PC-9 (cell line): ENCODE data around the gene ZNF362. TPM values are rescaled to one million over a fixed set of nuclear protein-coding genes. Genes with fewer than 3 reads are reported as not detected.
"Not testable (repeated sequence)": the region's sequence is repeated elsewhere in the genome, so short reads cannot be mapped to it uniquely, and the experiment has no call there.

Source experiments
- BruUV-seq: library from RNA; stranded (reverse); fragments of 400-500 nt; replicated peaks from 2 replicates; lab custom pipeline; 2021; lab: Mats Ljungman, UMichigan
- CTCF ChIA-PET: fragments of 300-600 bp; sonication (Branson Sonifier 250); formaldehyde crosslinking; loops from one replicate; lab custom pipeline; 2022; ENCODE audit warnings: antibody characterized with exemption; lab: Charles Lee
- POLR2A ChIA-PET: fragments of 300-600 bp; sonication (Branson Sonifier 250); formaldehyde crosslinking; loops from one replicate; lab custom pipeline; 2022; ENCODE audit warnings: antibody characterized with exemption; ENCODE audit not compliant: unreplicated experiment; lab: Charles Lee
- DNase-seq, 2 experiments: peaks; one replicate each; pipeline versions ENCODE4 v3.0.0 to v3.0.0-alpha.2; 2015 to 2022; ENCODE audit warnings: mixed read lengths in 1 of 2
- H2AFZ ChIP-seq: fragments of 200-600 bp; sonication (generic); 2 replicates; pipeline ENCODE4 v1.8.1; 2017; ENCODE audit warnings: antibody characterized with exemption
- H3F3A ChIP-seq: fragments of 200-600 bp; sonication (generic); 2 replicates; pipeline ENCODE4 v1.8.1; 2017; ENCODE audit warnings: antibody characterized with exemption, mild to moderate bottlenecking, low read depth; ENCODE audit not compliant: insufficient read depth
- H3K27ac ChIP-seq: fragments of 200-600 bp; sonication (generic); 2 replicates; pipeline ENCODE4 v1.6.1; 2016; ENCODE audit warnings: mixed run types
- H3K27me3 ChIP-seq: fragments of 200-600 bp; sonication (generic); 2 replicates; pipeline ENCODE4 v1.6.1; 2016; ENCODE audit warnings: low read depth, mixed run types; ENCODE audit not compliant: insufficient read depth
- H3K36me3 ChIP-seq: fragments of 200-600 bp; sonication (generic); 2 replicates; pipeline ENCODE4 v1.6.1; 2016; ENCODE audit warnings: low read depth, mixed run types
- H3K4me1 ChIP-seq: fragments of 200-600 bp; sonication (generic); replicated peaks from 2 replicates; pipeline ENCODE4 v1.6.1; 2016; ENCODE audit warnings: mixed run types; ENCODE audit not compliant: insufficient read depth
- H3K4me2 ChIP-seq: fragments of 200-600 bp; sonication (generic); 2 replicates; pipeline ENCODE4 v1.6.1; 2017; ENCODE audit warnings: mixed run types
- H3K4me3 ChIP-seq: fragments of 200-600 bp; sonication (generic); 2 replicates; pipeline ENCODE4 v1.6.1; 2016; ENCODE audit warnings: mixed run types
- H3K79me2 ChIP-seq: fragments of 200-600 bp; sonication (generic); 2 replicates; pipeline ENCODE4 v1.6.1; 2017; ENCODE audit warnings: low read depth, mixed run types
- H3K9me2 ChIP-seq: fragments of 200-600 bp; sonication (generic); 2 replicates; pipeline ENCODE4 v1.8.1; 2017; ENCODE audit warnings: mild to moderate bottlenecking; ENCODE audit not compliant: insufficient read depth
- H3K9me3 ChIP-seq: fragments of 200-600 bp; sonication (generic); 2 replicates; pipeline ENCODE4 v1.8.1; 2016; ENCODE audit warnings: low read depth; ENCODE audit not compliant: insufficient read depth
- H4K20me1 ChIP-seq: fragments of 200-600 bp; sonication (generic); 2 replicates; pipeline ENCODE4 v1.8.1; 2017; ENCODE audit not compliant: insufficient read depth
- EZH2 ChIP-seq: fragments of 200-600 bp; sonication (generic); IDR thresholded peaks from 2 replicates; pipeline ENCODE4 v1.8.0; 2017; ENCODE audit warnings: antibody characterized with exemption, low read depth
- intact Hi-C: fragments of 100-400 bp; cut with micrococcal nuclease; formaldehyde crosslinking; loops from one replicate; pipeline ENCODE4 v1.10.0; 2022; ENCODE audit not compliant: unreplicated experiment
- total RNA-seq: library from RNA; stranded (reverse); gene quantifications from 2 replicates; pipeline ENCODE4 v1.2.3, GENCODE V29; 2021
- TF ChIP-seq, protein P1 (sequence below): fragments of 200-600 bp; sonication (generic); conservative IDR thresholded peaks from 2 replicates; pipeline ENCODE4 v1.6.1; 2017; ENCODE audit warnings: mixed run types, antibody characterized with exemption, mild to moderate bottlenecking, moderate library complexity

Gene ZNF362
- total RNA-seq, 1 experiment from 2014 or later = 33.1 TPM

- DNase-seq = no peak
- Histone ChIP-seq H3K9me3 (no peaks in the 10 kb centered on the region), H3K4me3 (no peak overlapping the region), H3K9me2 (no peaks in the 10 kb centered on the region), H3K79me2 (no peaks in the 10 kb centered on the region), H3K27ac (no peak overlapping the region), H3K4me2 (no peak overlapping the region), H3K4me1 (peaks cover 47% of the 10 kb centered on the region), H4K20me1 (no peaks in the 10 kb centered on the region), H3K36me3 (no peaks in the 10 kb centered on the region), H3K27me3 (no peaks in the 10 kb centered on the region), H3F3A (peaks cover 14% of the 10 kb centered on the region), H2AFZ (no peak overlapping the region)
- ChIA-PET CTCF (no interaction called here), POLR2A (no interaction called here)
- TF ChIP-seq EZH2 = no peak
- TF ChIP-seq, protein P1, sequence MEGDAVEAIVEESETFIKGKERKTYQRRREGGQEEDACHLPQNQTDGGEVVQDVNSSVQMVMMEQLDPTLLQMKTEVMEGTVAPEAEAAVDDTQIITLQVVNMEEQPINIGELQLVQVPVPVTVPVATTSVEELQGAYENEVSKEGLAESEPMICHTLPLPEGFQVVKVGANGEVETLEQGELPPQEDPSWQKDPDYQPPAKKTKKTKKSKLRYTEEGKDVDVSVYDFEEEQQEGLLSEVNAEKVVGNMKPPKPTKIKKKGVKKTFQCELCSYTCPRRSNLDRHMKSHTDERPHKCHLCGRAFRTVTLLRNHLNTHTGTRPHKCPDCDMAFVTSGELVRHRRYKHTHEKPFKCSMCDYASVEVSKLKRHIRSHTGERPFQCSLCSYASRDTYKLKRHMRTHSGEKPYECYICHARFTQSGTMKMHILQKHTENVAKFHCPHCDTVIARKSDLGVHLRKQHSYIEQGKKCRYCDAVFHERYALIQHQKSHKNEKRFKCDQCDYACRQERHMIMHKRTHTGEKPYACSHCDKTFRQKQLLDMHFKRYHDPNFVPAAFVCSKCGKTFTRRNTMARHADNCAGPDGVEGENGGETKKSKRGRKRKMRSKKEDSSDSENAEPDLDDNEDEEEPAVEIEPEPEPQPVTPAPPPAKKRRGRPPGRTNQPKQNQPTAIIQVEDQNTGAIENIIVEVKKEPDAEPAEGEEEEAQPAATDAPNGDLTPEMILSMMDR = no peak
- BruUV-seq = no TSS peak
- intact Hi-C loops = no loop called here
Measured at GRCh38 chr1:33236498-33236897, 19.8 kb upstream of the ZNF362 start.

GRCh38 chr1:33237579-33237978, 18.7 kb upstream of the ZNF362 start:
- no peak for DNase-seq
- H3K27ac ChIP-seq = no peak overlapping the region
- no peaks in the 10 kb centered on the region for H3K79me2 ChIP-seq
- H2AFZ ChIP-seq = no peak overlapping the region
- H3K4me1 ChIP-seq = peaks cover 43% of the 10 kb centered on the region
- H3K36me3 ChIP-seq = no peaks in the 10 kb centered on the region
- H4K20me1 ChIP-seq = no peaks in the 10 kb centered on the region
- CTCF ChIA-PET = no interaction called here
- H3F3A ChIP-seq = peaks cover 14% of the 10 kb centered on the region
- intact Hi-C loops = no loop called here
- H3K27me3 ChIP-seq = no peaks in the 10 kb centered on the region
- no peaks in the 10 kb centered on the region for H3K9me3 ChIP-seq
- TF ChIP-seq, protein P1 = no peak
- TF ChIP-seq EZH2 = no peak
- POLR2A ChIA-PET = no interaction called here
- no peaks in the 10 kb centered on the region for H3K9me2 ChIP-seq
- no peak overlapping the region for H3K4me3 ChIP-seq
- no TSS peak for BruUV-seq
- no peak overlapping the region for H3K4me2 ChIP-seq

GRCh38 chr1:33238194-33238724, 18.0 kb upstream of the ZNF362 start:
- H3K9me3 ChIP-seq, POLR2A ChIA-PET, BruUV-seq, H3K4me3 ChIP-seq, H3K27ac ChIP-seq, H2AFZ ChIP-seq, intact Hi-C loops, H3K9me2 ChIP-seq, H4K20me1 ChIP-seq, H3K36me3 ChIP-seq, H3K79me2 ChIP-seq, H3K27me3 ChIP-seq, H3K4me2 ChIP-seq, CTCF ChIA-PET, DNase-seq: not testable (repeated sequence)
- H3K4me1 ChIP-seq = peaks cover 38% of the 10 kb centered on the region
- H3F3A ChIP-seq = peaks cover 18% of the 10 kb centered on the region

DNA sequence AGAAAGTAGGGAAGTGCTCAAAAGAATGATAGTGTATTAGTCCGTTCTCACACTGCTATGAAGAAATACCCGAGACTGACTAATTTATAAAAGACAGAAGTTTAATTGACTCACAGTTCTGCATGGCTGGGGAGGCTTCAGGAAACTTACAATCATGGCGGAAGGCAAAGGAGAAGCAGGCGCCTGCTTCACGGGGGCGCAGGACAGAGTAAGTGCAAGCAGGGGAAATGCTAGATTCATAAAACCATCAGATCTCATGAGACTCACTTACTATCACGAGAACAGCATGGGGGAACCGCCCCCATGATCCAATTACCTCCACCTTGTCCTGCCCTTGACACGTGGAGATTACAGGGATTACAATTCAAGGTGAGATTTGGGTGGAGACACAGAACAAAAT, 16.9 kb upstream of the ZNF362 start:
- H3K79me2 ChIP-seq, H3K9me3 ChIP-seq, H3K4me3 ChIP-seq, DNase-seq, H3K9me2 ChIP-seq, H2AFZ ChIP-seq, POLR2A ChIA-PET, H4K20me1 ChIP-seq, H3K27ac ChIP-seq, H3K36me3 ChIP-seq, intact Hi-C loops, H3K4me2 ChIP-seq, CTCF ChIA-PET, H3K27me3 ChIP-seq, BruUV-seq: not testable (repeated sequence)
- H3K4me1 ChIP-seq = peaks cover 38% of the 10 kb centered on the region
- peaks cover 22% of the 10 kb centered on the region for H3F3A ChIP-seq
